GM23338 (cell line): ENCODE results near the gene CUEDC1. TPM values are rescaled to one million over a fixed set of nuclear protein-coding genes. Genes with fewer than 3 reads are reported as not detected.

Source experiments
- ATAC-seq: fragments of 200-7000 bp; cut with Tn5 transposase; 3 replicates; pipeline ENCODE4 v1.9.1; 2020
- DNase-seq: peaks from one replicate; pipeline ENCODE4 v3.0.0-alpha.2; 2015; ENCODE audit warnings: low spot score
- H2AFZ ChIP-seq: fragments of 200-600 bp; sonication (generic); 2 replicates; pipeline ENCODE4 v1.8.0; 2016; ENCODE audit warnings: antibody characterized with exemption, mild to moderate bottlenecking, moderate library complexity
- H3F3A ChIP-seq: fragments of 200-600 bp; sonication (generic); replicated peaks from 2 replicates; pipeline ENCODE4 v1.8.0; 2017; ENCODE audit warnings: antibody characterized with exemption, mixed run types, low read depth
- H3K27ac ChIP-seq: fragments of 200-600 bp; sonication (generic); 2 replicates; pipeline ENCODE4 v1.6.1; 2016; ENCODE audit warnings: low read depth
- H3K27me3 ChIP-seq: fragments of 200-600 bp; sonication (generic); 2 replicates; pipeline ENCODE4 v1.8.0; 2016; ENCODE audit warnings: mild to moderate bottlenecking, mixed run types, moderate library complexity; ENCODE audit not compliant: insufficient read depth
- H3K36me3 ChIP-seq: fragments of 200-600 bp; sonication (generic); 2 replicates; pipeline ENCODE4 v1.8.0; 2016; ENCODE audit warnings: mild to moderate bottlenecking; ENCODE audit not compliant: insufficient read depth
- H3K4me1 ChIP-seq: fragments of 200-600 bp; sonication (generic); 2 replicates; pipeline ENCODE4 v1.8.0; 2016; ENCODE audit warnings: mild to moderate bottlenecking, moderate library complexity; ENCODE audit not compliant: insufficient read depth
- H3K4me2 ChIP-seq: fragments of 200-600 bp; sonication (generic); 2 replicates; pipeline ENCODE4 v1.7.1; 2017; ENCODE audit warnings: mixed run types
- H3K4me3 ChIP-seq: fragments of 200-600 bp; sonication (generic); 2 replicates; pipeline ENCODE4 v1.6.1; 2016; ENCODE audit warnings: mixed run types
- H3K79me2 ChIP-seq: fragments of 200-600 bp; sonication (generic); replicated peaks from 2 replicates; pipeline ENCODE4 v1.8.0; 2017; ENCODE audit warnings: mild to moderate bottlenecking; ENCODE audit not compliant: insufficient read depth
- H3K9me2 ChIP-seq: fragments of 200-600 bp; sonication (generic); 2 replicates; pipeline ENCODE4 v1.8.0; 2017; ENCODE audit not compliant: insufficient read depth
- H4K20me1 ChIP-seq: fragments of 200-600 bp; sonication (generic); replicated peaks from 2 replicates; pipeline ENCODE4 v1.8.0; 2017; ENCODE audit warnings: mild to moderate bottlenecking; ENCODE audit not compliant: insufficient read depth
- H3K27ac Mint-ChIP-seq: 2 replicates; pipeline ENCODE4 v1.8.0; 2020; ENCODE audit warnings: inconsistent platforms, mild to moderate bottlenecking, moderate library complexity, mixed read lengths
- H3K27me3 Mint-ChIP-seq: 3 replicates; pipeline ENCODE4 v1.8.0; 2022; ENCODE audit warnings: low read depth, mild to moderate bottlenecking, moderate library complexity, mixed read lengths, inconsistent platforms; ENCODE audit not compliant: insufficient read depth, poor library complexity
- H3K36me3 Mint-ChIP-seq: 3 replicates; pipeline ENCODE4 v1.8.0; 2021; ENCODE audit warnings: low read depth, mild to moderate bottlenecking, inconsistent platforms, moderate library complexity, mixed read lengths
- H3K4me1 Mint-ChIP-seq: 3 replicates; pipeline ENCODE4 v1.8.0; 2020; ENCODE audit warnings: mild to moderate bottlenecking, inconsistent platforms, mixed read lengths
- H3K4me3 Mint-ChIP-seq: 3 replicates; pipeline ENCODE4 v1.8.0; 2021; ENCODE audit warnings: moderate library complexity, mild to moderate bottlenecking, inconsistent platforms, mixed read lengths
- H3K9me3 Mint-ChIP-seq: 3 replicates; pipeline ENCODE4 v1.8.0; 2020; ENCODE audit warnings: moderate library complexity, mild to moderate bottlenecking, inconsistent platforms, mixed read lengths
- CREB1 ChIP-seq: fragments of 250-450 bp; sonication (Bioruptor Pico); IDR thresholded peaks from 2 replicates; pipeline ENCODE4 v1.5.0; 2020; ENCODE audit warnings: low read depth, mild to moderate bottlenecking, moderate library complexity
- CTCF ChIP-seq, 2 experiments: fragments of 200-600 bp in 1 of 2; sonication (generic) in 1 of 2; conservative IDR thresholded peaks; 2 replicates each; pipeline versions ENCODE4 v1.5.1 to v1.6.1; 2016 to 2017; ENCODE audit warnings: antibody characterized with exemption in 2 of 2, low read depth in 2 of 2, mild to moderate bottlenecking in 2 of 2, moderate library complexity in 1 of 2
- ETS1 ChIP-seq: IDR thresholded peaks from 2 replicates; pipeline ENCODE4 v1.6.1; 2016; ENCODE audit warnings: antibody characterized with exemption
- EZH2 ChIP-seq: fragments of 200-600 bp; sonication (generic); IDR thresholded peaks from one replicate; pipeline ENCODE4 v1.8.0; 2017; ENCODE audit warnings: antibody characterized with exemption, mild to moderate bottlenecking, low read depth; ENCODE audit not compliant: unreplicated experiment
- EZH2phosphoT487 ChIP-seq: fragments of 200-600 bp; sonication (generic); IDR thresholded peaks from one replicate; pipeline ENCODE4 v1.8.1; 2018; ENCODE audit warnings: antibody characterized with exemption; ENCODE audit not compliant: unreplicated experiment
- JUNB ChIP-seq: IDR thresholded peaks from one replicate; pipeline ENCODE4 v1.6.1; 2016; ENCODE audit warnings: antibody characterized with exemption; ENCODE audit not compliant: unreplicated experiment
- NANOG ChIP-seq: IDR thresholded peaks from 2 replicates; pipeline ENCODE4 v1.6.1; 2016; ENCODE audit warnings: antibody characterized with exemption, borderline replicate concordance
- POLR2AphosphoS5 ChIP-seq: IDR thresholded peaks from 2 replicates; pipeline ENCODE4 v1.6.1; 2016; ENCODE audit warnings: antibody characterized with exemption, low read depth
- REST ChIP-seq: IDR thresholded peaks from one replicate; pipeline ENCODE4 v1.6.1; 2018; ENCODE audit warnings: antibody characterized with exemption; ENCODE audit not compliant: unreplicated experiment
- STAT1 ChIP-seq: IDR thresholded peaks from one replicate; pipeline ENCODE4 v1.6.1; 2016; ENCODE audit warnings: antibody characterized with exemption; ENCODE audit not compliant: unreplicated experiment
- ZNF114 ChIP-seq: fragments of 250-450 bp; sonication (Bioruptor Pico); IDR thresholded peaks from 2 replicates; pipeline ENCODE4 v1.5.0; 2020; ENCODE audit warnings: mild to moderate bottlenecking, moderate library complexity
- ZNF331 ChIP-seq: fragments of 250-450 bp; sonication (Bioruptor Pico); IDR thresholded peaks from 2 replicates; pipeline ENCODE4 v1.5.0; 2020; ENCODE audit warnings: low read depth, mild to moderate bottlenecking, moderate library complexity
- polyA plus RNA-seq: library from polyadenylated mRNA; unstranded; fragments of >200 nt; fragmentation: Nextera tagmentation; extraction: Ambion mirVana; gene quantifications from 2 replicates; pipeline ENCODE4 v1.2.1, GENCODE V29; 2016
- total RNA-seq: library from RNA; depleted of rRNA; stranded (reverse); fragments of >200 nt; shearing (Covaris generic); gene quantifications from 2 replicates; pipeline ENCODE4 v1.2.3, GENCODE V29; 2014
- TF ChIP-seq, protein P1 (sequence below): fragments of 250-450 bp; sonication (Bioruptor Pico); IDR thresholded peaks from 2 replicates; pipeline ENCODE4 v1.5.0; 2020; ENCODE audit warnings: mild to moderate bottlenecking, moderate library complexity

Gene CUEDC1
- total and polyA plus RNA-seq, 2 experiments from 2014 or later = 3.0 to 7.7 TPM

- peaks cover 16% of the 10 kb centered on the region for H3K4me1 ChIP-seq
- Mint-ChIP-seq H3K4me1 (peaks cover 44% of the 10 kb centered on the region), H3K36me3 (no peaks in the 10 kb centered on the region), H3K4me3 (no peak overlapping the region), H3K27me3 (peaks cover 27% of the 10 kb centered on the region), H3K27ac (no peak overlapping the region), H3K9me3 (no peaks in the 10 kb centered on the region)
- H3F3A ChIP-seq = no peaks in the 10 kb centered on the region
- DNase-seq (no peak), ATAC-seq (no peak)
- no peak for TF ChIP-seq EZH2
- TF ChIP-seq, protein P1, sequence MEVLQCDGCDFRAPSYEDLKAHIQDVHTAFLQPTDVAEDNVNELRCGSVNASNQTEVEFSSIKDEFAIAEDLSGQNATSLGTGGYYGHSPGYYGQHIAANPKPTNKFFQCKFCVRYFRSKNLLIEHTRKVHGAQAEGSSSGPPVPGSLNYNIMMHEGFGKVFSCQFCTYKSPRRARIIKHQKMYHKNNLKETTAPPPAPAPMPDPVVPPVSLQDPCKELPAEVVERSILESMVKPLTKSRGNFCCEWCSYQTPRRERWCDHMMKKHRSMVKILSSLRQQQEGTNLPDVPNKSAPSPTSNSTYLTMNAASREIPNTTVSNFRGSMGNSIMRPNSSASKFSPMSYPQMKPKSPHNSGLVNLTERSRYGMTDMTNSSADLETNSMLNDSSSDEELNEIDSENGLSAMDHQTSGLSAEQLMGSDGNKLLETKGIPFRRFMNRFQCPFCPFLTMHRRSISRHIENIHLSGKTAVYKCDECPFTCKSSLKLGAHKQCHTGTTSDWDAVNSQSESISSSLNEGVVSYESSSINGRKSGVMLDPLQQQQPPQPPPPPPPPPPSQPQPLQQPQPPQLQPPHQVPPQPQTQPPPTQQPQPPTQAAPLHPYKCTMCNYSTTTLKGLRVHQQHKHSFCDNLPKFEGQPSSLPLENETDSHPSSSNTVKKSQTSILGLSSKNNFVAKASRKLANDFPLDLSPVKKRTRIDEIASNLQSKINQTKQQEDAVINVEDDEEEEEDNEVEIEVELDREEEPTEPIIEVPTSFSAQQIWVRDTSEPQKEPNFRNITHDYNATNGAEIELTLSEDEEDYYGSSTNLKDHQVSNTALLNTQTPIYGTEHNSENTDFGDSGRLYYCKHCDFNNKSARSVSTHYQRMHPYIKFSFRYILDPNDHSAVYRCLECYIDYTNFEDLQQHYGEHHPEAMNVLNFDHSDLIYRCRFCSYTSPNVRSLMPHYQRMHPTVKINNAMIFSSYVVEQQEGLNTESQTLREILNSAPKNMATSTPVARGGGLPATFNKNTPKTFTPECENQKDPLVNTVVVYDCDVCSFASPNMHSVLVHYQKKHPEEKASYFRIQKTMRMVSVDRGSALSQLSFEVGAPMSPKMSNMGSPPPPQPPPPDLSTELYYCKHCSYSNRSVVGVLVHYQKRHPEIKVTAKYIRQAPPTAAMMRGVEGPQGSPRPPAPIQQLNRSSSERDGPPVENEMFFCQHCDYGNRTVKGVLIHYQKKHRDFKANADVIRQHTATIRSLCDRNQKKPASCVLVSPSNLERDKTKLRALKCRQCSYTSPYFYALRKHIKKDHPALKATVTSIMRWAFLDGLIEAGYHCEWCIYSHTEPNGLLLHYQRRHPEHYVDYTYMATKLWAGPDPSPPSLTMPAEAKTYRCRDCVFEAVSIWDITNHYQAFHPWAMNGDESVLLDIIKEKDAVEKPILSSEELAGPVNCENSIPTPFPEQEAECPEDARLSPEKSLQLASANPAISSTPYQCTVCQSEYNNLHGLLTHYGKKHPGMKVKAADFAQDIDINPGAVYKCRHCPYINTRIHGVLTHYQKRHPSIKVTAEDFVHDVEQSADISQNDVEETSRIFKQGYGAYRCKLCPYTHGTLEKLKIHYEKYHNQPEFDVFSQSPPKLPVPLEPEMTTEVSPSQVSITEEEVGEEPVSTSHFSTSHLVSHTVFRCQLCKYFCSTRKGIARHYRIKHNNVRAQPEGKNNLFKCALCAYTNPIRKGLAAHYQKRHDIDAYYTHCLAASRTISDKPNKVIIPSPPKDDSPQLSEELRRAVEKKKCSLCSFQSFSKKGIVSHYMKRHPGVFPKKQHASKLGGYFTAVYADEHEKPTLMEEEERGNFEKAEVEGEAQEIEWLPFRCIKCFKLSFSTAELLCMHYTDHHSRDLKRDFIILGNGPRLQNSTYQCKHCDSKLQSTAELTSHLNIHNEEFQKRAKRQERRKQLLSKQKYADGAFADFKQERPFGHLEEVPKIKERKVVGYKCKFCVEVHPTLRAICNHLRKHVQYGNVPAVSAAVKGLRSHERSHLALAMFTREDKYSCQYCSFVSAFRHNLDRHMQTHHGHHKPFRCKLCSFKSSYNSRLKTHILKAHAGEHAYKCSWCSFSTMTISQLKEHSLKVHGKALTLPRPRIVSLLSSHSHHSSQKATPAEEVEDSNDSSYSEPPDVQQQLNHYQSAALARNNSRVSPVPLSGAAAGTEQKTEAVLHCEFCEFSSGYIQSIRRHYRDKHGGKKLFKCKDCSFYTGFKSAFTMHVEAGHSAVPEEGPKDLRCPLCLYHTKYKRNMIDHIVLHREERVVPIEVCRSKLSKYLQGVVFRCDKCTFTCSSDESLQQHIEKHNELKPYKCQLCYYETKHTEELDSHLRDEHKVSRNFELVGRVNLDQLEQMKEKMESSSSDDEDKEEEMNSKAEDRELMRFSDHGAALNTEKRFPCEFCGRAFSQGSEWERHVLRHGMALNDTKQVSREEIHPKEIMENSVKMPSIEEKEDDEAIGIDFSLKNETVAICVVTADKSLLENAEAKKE (CRISPR knock-in tag) = no peak
- TF ChIP-seq ZNF114 (CRISPR knock-in tag) = no peak
- TF ChIP-seq JUNB = no peak
- no peak for TF ChIP-seq STAT1
- TF ChIP-seq CTCF (conservative IDR thresholded peaks at IDR 0.05; ENCODE audit: low read depth in 2 of 2) = no peak
- no peak for TF ChIP-seq ETS1
- no peak for TF ChIP-seq CREB1
- TF ChIP-seq ZNF331 (CRISPR knock-in tag) = no peak
- TF ChIP-seq NANOG = no peak
- no peak for TF ChIP-seq REST
- TF ChIP-seq EZH2phosphoT487 = no peak
- no peak for TF ChIP-seq POLR2AphosphoS5
- no peaks in the 10 kb centered on the region for H3K36me3 ChIP-seq
- H3K9me2 ChIP-seq = no peaks in the 10 kb centered on the region
- H2AFZ ChIP-seq = no peak overlapping the region
- H3K27me3 ChIP-seq = no peaks in the 10 kb centered on the region
- H3K4me3 ChIP-seq = no peak overlapping the region
- no peak overlapping the region for H3K4me2 ChIP-seq
- H3K27ac ChIP-seq = no peak overlapping the region
- no peaks in the 10 kb centered on the region for H3K79me2 ChIP-seq
- no peaks in the 10 kb centered on the region for H4K20me1 ChIP-seq
Observed at GRCh38 chr17:57930239-57930638, 25.0 kb downstream of the CUEDC1 start.
